Upper lobe of left lung (tissue), 6 donors: Measurements from ENCODE around the gene SCLY. TPM values are rescaled to one million over a fixed set of nuclear protein-coding genes. Genes with fewer than 3 reads are reported as not detected.

ENCODE experiments used
- ATAC-seq, 2 donors: fragments of 200-7000 bp; cut with Tn5 transposase; one replicate each; pipeline ENCODE4 v1.9.1; 2022; ENCODE audit warnings: mild to moderate bottlenecking in 2 of 2, moderate library complexity in 2 of 2; ENCODE audit not compliant: low FRiP score in 2 of 2
- DNase-seq, 2 donors: peaks; one replicate each; pipeline ENCODE4 v3.0.0-alpha.2; 2019 to 2020
- H3K27ac ChIP-seq, 4 donors: fragments of 200-600 bp; sonication (generic); one replicate each; pipeline ENCODE4 v1.5.1; 2016 to 2019
- H3K27me3 ChIP-seq, 4 donors: fragments of 200-600 bp; sonication (generic); one replicate each; pipeline ENCODE4 v1.5.1; 2017 to 2019
- H3K36me3 ChIP-seq, 4 donors: fragments of 200-600 bp; sonication (generic); one replicate each; pipeline ENCODE4 v1.5.1; 2016 to 2019
- H3K4me1 ChIP-seq, 4 donors: fragments of 200-600 bp; sonication (generic); one replicate each; pipeline ENCODE4 v1.5.1; 2018 to 2019
- H3K4me3 ChIP-seq, 4 donors: fragments of 200-600 bp; sonication (generic); one replicate each; pipeline ENCODE4 v1.5.1; 2017 to 2019; ENCODE audit warnings: mild to moderate bottlenecking in 2 of 4, moderate library complexity in 1 of 4
- H3K9me3 ChIP-seq, 4 donors: fragments of 200-600 bp; sonication (generic); one replicate each; pipeline ENCODE4 v1.5.1; 2018 to 2019
- EP300 ChIP-seq, 4 donors: sonication (generic); formaldehyde crosslinking; IDR thresholded peaks; one replicate each; pipeline ENCODE4 v1.5.1; 2017; ENCODE audit warnings: antibody characterized with exemption in 4 of 4, control low read depth in 2 of 4
- POLR2A ChIP-seq, 4 donors: fragments of 450-650 bp; IDR thresholded peaks; one replicate each; pipeline ENCODE4 v1.5.1; 2016 to 2017; ENCODE audit warnings: antibody characterized with exemption in 4 of 4, mild to moderate bottlenecking in 2 of 4
- POLR2AphosphoS5 ChIP-seq, 2 donors: sonication (generic); formaldehyde crosslinking; IDR thresholded peaks; one replicate each; pipeline ENCODE4 v1.5.1; 2017; ENCODE audit warnings: antibody characterized with exemption in 2 of 2
- WGBS, 2 donors: methylation state at CpG; one replicate each; pipeline ENCODE4 v1.1.5; 2017 to 2018; 5-methylcytosine and 5-hydroxymethylcytosine counted together
- total RNA-seq, 6 donors: library from RNA; depleted of rRNA in 4 of 6; stranded (reverse); fragments of >200 nt in 4 of 6; gene quantifications; one replicate each; pipeline versions ENCODE4 v1.1.0 to v1.2.1, GENCODE V29; 2016 to 2021
- TF ChIP-seq, protein P1 (sequence below), 6 experiments: fragments of 450-650 bp in 4 of 6; fragments of 200-600 bp in 2 of 6; sonication (generic) in 2 of 6; IDR thresholded peaks; one replicate each; pipeline ENCODE4 v1.5.1; 2016 to 2019; ENCODE audit warnings: antibody characterized with exemption in 6 of 6
- donor health status: DM: no; HTN: no; CAD: no; lungs with moderate emphysema.
- donor health status: DM: no; HTN: yes; CAD: no; lungs with severe emphysema.

Gene SCLY
- total RNA-seq, 6 donors from 2014 or later, result 9.4 to 19.9 (median 11.1) TPM

DNA sequence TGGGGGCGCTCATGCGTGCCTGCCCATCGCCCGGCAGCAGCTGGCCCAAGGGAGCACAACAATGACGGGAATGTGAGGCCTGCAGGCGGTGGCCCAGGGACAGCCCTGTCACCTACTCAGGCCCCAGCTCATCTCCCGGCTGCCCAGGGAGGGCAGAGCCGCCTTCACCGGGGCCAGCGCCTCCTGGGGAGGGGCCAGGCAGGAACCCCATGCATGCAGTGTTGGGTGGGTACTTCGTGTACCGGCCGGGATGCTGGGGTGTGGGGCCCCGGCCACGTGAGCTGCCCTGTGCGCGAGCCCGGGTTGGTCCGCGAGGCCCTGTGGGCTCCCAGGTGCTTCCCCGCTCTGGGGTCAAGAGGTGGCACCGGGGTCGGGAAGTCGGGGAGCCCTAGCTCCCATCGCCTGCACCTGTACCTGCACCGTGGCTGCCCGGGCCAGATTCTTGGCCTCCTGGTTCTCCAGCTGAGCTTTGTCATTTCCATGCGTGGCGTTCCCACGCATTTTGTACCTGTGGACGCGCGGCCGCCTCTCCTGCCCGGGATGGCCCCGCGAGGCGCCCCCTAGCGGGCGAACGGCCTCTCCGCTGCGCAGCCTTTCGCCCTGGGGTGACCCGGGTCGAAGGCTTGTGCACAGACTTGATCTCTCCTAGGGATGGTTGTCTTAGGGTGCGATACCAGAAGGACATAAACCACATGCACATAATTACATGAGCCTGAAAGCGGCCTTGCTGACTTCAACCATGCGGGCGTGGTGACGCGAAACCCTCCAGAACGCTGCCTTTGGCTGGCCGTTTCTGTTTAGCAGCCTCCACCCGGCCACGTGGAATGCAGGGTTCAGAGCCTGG is 78.6 kb downstream of the SCLY start:
- Histone ChIP-seq H3K27ac (no peak overlapping the region), H3K27me3 (no peaks in the 10 kb centered on the region), H3K4me1 (peaks cover 8 to 28% (median 18%) of the 10 kb centered on the region in 4 donors), H3K36me3 (no peaks in the 10 kb centered on the region), H3K4me3 (peak overlapping the region in 2 of 4 donors; percentile 26), H3K9me3 (no peaks in the 10 kb centered on the region)
- TF ChIP-seq POLR2AphosphoS5 (IDR thresholded peaks at IDR 0.05) (no peak), EP300 (IDR thresholded peaks at IDR 0.05) (no peak), POLR2A (IDR thresholded peaks at IDR 0.05) (no peak)
- TF ChIP-seq, protein P1, sequence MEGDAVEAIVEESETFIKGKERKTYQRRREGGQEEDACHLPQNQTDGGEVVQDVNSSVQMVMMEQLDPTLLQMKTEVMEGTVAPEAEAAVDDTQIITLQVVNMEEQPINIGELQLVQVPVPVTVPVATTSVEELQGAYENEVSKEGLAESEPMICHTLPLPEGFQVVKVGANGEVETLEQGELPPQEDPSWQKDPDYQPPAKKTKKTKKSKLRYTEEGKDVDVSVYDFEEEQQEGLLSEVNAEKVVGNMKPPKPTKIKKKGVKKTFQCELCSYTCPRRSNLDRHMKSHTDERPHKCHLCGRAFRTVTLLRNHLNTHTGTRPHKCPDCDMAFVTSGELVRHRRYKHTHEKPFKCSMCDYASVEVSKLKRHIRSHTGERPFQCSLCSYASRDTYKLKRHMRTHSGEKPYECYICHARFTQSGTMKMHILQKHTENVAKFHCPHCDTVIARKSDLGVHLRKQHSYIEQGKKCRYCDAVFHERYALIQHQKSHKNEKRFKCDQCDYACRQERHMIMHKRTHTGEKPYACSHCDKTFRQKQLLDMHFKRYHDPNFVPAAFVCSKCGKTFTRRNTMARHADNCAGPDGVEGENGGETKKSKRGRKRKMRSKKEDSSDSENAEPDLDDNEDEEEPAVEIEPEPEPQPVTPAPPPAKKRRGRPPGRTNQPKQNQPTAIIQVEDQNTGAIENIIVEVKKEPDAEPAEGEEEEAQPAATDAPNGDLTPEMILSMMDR (IDR thresholded peaks at IDR 0.05), result peak in 5 of 6 experiments; percentile 20 to 32 (median 25)
- no peak for ATAC-seq
- DNase-seq, result peak in 1 of 2 donors; percentile 85
- 53 to 57% methylated on average over 14 to 50 of the region's 56 CpGs for WGBS, 2 donors

DNA sequence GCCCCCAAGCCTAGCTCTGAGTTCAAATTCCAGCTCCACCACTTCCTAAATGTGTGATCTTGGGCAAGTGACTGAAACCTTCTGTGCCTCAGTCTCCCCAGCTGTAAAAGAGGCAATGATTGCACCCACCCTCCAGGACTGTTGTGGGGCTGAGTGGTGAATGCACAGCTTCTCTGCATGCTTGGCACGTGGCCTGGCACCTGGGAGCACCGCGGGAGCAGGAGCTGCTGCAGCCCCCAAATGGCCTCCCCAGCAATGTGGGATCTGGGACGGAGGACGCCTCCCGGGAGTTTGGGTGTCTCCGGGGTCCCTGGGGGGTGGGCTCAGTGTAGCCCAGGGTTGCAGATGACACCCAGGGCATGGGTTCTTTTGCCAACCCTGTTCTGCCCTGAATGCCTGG is 79.2 kb downstream of the SCLY start:
- ATAC-seq, result no peak
- TF ChIP-seq POLR2A (IDR thresholded peaks at IDR 0.05), result no peak
- TF ChIP-seq EP300 (IDR thresholded peaks at IDR 0.05), result no peak
- TF ChIP-seq, protein P1 (IDR thresholded peaks at IDR 0.05), result no peak
- no peak for TF ChIP-seq POLR2AphosphoS5 (IDR thresholded peaks at IDR 0.05)
- Histone ChIP-seq H3K4me1 (peaks cover 8 to 28% (median 18%) of the 10 kb centered on the region in 4 donors), H3K9me3 (no peaks in the 10 kb centered on the region), H3K4me3 (no peak overlapping the region), H3K27ac (no peak overlapping the region), H3K27me3 (no peaks in the 10 kb centered on the region), H3K36me3 (no peaks in the 10 kb centered on the region)
- peak in 1 of 2 donors; percentile 72 for DNase-seq
- WGBS, 2 donors, result 100% methylated on average over 6 of the region's 7 CpGs; no CpG with 5 or more reads in 1 of the 2 donors

DNA sequence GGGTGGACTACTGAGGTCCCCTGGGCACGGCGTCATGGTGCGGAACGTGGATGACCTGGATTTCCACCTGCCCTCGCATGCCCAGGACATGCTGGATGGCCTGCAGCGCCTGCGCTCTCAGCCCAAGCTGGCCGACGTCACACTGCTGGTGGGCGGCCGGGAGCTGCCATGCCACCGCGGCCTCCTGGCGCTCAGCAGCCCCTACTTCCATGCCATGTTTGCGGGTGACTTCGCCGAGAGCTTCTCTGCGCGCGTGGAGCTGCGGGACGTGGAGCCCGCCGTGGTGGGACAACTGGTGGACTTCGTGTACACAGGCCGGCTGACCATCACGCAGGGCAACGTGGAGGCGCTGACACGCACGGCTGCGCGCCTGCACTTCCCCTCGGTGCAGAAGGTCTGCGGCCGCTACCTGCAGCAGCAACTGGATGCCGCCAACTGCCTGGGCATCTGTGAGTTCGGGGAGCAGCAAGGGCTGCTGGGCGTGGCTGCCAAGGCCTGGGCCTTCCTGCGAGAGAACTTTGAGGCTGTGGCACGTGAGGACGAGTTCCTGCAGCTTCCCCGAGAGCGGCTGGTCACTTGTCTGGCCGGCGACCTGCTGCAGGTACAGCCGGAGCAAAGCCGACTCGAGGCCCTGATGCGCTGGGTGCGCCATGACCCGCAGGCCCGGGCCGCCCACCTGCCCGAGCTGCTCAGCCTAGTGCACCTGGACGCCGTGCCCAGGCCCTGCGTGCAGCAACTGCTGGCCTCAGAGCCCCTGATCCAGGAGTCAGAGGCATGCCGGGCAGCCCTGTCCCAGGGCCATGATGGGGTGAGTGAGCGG is 80.1 kb downstream of the SCLY start:
- WGBS, 2 donors, result 92 to 93% methylated on average over 30 to 50 of the region's 60 CpGs
- no peaks in the 10 kb centered on the region for H3K27me3 ChIP-seq
- no peak overlapping the region for H3K4me3 ChIP-seq
- no peaks in the 10 kb centered on the region for H3K36me3 ChIP-seq
- H3K27ac ChIP-seq, result peak overlapping the region in 1 of 4 donors; percentile 11
- H3K9me3 ChIP-seq, result no peaks in the 10 kb centered on the region
- no peak for TF ChIP-seq POLR2AphosphoS5 (IDR thresholded peaks at IDR 0.05)
- TF ChIP-seq, protein P1 (IDR thresholded peaks at IDR 0.05), result no peak
- no peak for TF ChIP-seq POLR2A (IDR thresholded peaks at IDR 0.05)
- TF ChIP-seq EP300 (IDR thresholded peaks at IDR 0.05), result no peak
- ATAC-seq (no peak), DNase-seq (peak in 1 of 2 donors; percentile 82)
- H3K4me1 ChIP-seq, result peaks cover 8 to 28% (median 18%) of the 10 kb centered on the region in 4 donors

DNA sequence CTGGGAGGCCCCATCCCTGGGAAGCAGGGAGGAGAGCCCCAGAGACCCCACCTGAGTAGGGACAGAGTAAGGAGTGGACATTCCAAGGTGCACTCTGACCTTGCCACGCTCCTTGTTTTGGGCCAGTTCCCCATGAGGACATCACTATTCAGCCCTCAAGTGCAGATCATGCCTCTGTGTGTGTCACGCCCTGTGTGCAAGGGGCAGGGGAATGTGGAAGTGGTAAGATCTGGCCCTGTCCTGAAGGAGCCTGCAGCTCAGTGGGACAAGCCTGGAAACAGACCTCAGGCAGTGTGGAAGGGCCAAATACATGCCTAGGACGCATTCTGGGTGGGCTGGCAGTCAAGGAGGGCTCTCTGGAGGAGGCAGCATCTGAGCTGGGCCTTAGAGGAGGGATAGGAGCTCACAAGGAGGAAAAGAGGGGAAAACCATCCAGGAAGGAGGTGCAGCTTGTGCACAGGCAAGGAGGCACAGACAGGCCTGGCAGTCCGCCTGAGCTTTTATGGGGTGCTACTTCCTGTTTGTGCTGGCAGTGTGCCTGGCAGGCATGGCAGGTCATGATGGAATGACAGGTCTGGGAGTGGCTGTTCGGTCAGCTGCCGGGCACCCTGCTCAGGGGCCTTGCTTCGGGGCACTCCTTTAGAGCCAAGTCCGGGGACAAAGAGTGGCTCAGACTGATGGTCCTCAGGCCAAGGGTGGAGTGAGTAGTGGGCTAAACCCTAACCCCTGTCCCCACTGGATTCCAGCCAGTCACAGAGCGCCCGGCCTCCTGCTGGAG is 80.9 kb downstream of the SCLY start:
- Histone ChIP-seq H3K4me1 (peaks cover 8 to 28% (median 18%) of the 10 kb centered on the region in 4 donors), H3K27ac (peak overlapping the region in 1 of 4 donors; percentile 11)
- peak in 1 of 2 donors; percentile 12 for ATAC-seq

More for the DNA sequence above, 80.9 kb downstream of the SCLY start:
- 46 to 61% methylated on average over 4 to 8 of the region's 10 CpGs for WGBS, 2 donors
- Histone ChIP-seq H3K9me3 (no peaks in the 10 kb centered on the region), H3K36me3 (no peaks in the 10 kb centered on the region), H3K4me3 (no peak overlapping the region), H3K27me3 (no peaks in the 10 kb centered on the region)
- DNase-seq, result peak; percentile 52 to 64
- TF ChIP-seq, protein P1 (IDR thresholded peaks at IDR 0.05), result no peak
- TF ChIP-seq EP300 (IDR thresholded peaks at IDR 0.05) (no peak), POLR2AphosphoS5 (IDR thresholded peaks at IDR 0.05) (no peak), POLR2A (IDR thresholded peaks at IDR 0.05) (no peak)
